C4-2B (cell line): ENCODE measurements around the gene SMG6.

Source experiments
- H3K27ac ChIP-seq: fragments of 450-650 bp; 2 replicates; pipeline ENCODE4 v1.5.1; 2017
- CTCF ChIP-seq: fragments of 450-650 bp; conservative IDR thresholded peaks from 2 replicates; pipeline ENCODE4 v1.5.1; 2017; ENCODE audit warnings: mild to moderate bottlenecking
- ZFX ChIP-seq: fragments of 450-650 bp; IDR thresholded peaks from 2 replicates; pipeline ENCODE4 v1.6.1; 2017

SMG6 gene

DNA sequence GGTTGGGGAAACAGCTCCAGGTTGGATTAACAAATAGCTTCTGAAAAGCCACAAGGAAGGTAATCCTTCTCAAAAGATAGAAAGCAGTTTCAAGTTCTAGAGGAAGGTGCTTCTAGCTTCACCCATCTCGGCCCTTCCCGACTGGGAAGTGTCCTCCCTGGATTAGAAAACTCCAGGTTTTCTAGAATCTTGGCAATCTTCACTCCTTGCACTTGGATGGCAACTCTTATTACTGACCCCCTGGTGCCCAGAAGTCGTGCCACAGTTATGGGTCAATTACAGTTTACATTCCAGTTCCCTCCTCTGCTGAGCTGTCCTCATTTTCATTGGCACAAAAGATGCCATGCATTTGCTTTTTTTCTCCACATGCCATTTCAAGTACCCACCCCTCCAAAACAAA lies 65.6 kb downstream of the SMG6 start:
- H3K27ac ChIP-seq = no peak overlapping the region
- TF ChIP-seq CTCF (no peak), ZFX (no peak)

DNA sequence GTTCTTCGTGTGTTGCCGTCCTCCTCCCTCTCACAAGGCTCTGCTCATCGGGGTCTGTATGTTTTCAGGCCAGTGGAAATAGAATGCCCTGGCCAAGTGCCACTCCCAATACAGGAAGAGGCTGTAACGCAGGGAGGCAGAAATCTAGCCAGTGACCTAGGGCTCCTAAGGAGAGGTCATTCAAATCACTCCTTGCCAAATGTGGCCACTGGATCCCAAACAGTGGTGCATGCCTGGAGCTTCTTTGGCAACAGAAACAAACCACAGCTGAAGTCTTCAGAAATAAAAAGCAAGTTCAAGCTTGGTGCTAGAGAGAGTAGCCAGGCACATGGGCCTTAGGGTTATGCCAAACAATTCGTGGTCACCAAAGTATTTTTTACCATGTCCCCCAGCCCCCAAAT lies 66.1 kb downstream of the SMG6 start:
- no peak for TF ChIP-seq ZFX
- TF ChIP-seq CTCF = no peak
- no peak overlapping the region for H3K27ac ChIP-seq

DNA sequence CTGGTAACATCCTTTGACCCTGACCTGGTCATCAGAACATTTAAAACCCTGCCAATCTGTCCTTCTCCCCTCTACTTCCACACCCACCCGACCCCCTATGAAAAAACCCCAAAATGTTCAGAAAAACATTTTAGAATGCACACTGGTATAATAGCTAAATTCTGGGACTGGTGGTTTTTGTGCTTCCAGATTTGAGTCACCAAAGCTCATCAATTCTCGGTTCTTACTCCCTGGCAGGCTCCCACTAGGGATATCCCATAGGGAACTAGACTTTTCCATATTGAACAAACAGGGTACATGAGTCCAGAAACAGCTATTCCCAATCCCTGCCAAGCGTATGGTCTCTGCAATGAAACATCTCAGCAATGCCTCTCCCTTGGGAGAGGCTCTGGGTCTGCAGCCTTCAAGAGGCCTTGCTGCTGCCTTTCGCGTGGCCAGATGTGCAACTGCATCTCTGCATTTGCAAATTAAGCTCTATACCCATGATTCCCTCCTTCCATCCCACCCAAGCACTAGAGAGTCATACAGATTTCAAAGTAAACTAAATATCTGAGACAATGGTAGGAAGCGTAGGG lies 67.7 kb downstream of the SMG6 start:
- H3K27ac ChIP-seq = no peak overlapping the region
- no peak for TF ChIP-seq ZFX
- no peak for TF ChIP-seq CTCF

- no peak overlapping the region for H3K27ac ChIP-seq
- no peak for TF ChIP-seq CTCF
Observed at GRCh38 chr17:2235265-2235664, 68.3 kb downstream of the SMG6 start.

GRCh38 chr17:2233441-2233947 lies 70.1 kb downstream of the SMG6 start:
- TF ChIP-seq ZFX (no peak), CTCF (no peak)
- H3K27ac ChIP-seq = no peak overlapping the region

DNA sequence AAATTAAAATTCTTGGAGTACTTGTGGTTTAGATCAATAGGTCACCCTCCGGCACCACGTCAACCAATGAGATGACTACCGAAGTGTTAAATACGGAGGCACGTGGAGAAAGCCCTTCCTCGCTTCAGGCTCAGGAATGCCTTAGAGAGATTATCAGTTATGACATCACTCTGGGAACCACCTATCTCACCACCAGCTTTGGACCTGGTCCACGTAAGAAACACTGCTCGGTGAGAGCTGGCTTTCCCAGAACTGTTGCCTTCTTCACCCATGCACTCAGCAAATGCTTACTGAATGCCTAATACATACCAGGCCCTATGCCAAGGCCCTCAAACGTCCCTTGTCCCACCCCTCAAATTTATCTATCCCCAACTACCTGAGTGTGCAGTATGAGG lies 71.3 kb downstream of the SMG6 start:
- H3K27ac ChIP-seq = no peak overlapping the region

DNA sequence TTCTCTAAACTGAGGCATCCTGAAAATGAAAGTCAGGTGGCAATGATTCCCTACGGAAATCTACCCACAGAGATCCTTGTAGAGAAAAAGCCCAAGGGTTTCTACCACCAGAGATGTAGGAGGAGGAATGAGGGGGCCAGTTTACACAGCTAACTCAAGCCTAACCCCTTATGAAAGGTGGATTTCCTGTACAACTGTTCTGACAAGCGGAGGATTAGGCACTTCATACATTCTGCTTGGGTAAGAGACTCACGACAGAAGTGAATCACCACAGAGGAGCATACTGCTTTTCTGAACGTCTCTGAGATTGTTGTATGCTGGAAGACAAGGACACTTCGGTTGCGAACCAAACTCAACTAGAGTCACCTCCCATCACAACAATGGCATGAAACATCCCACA lies 72.7 kb downstream of the SMG6 start:
- no peak for TF ChIP-seq CTCF
- no peak for TF ChIP-seq ZFX
- no peak overlapping the region for H3K27ac ChIP-seq

More for the DNA sequence above, 71.3 kb downstream of the SMG6 start:
- TF ChIP-seq CTCF (no peak), ZFX (no peak)
